Left ventricle myocardium inferior (tissue), 1 donor: ENCODE data around the gene REEP3. TPM values are rescaled to one million over a fixed set of nuclear protein-coding genes. Genes with fewer than 3 reads are reported as not detected.

Experiments
- DNase-seq: peaks from one replicate; pipeline ENCODE4 v3.0.0-alpha.2; 2020
- H3K27ac ChIP-seq: fragments of 200-600 bp; replicated peaks from 2 replicates; pipeline ENCODE4 v1.8.0; 2021
- H3K27me3 ChIP-seq: fragments of 200-600 bp; 2 replicates; pipeline ENCODE4 v1.8.0; 2021; ENCODE audit warnings: low read depth
- H3K36me3 ChIP-seq: fragments of 200-600 bp; 2 replicates; pipeline ENCODE4 v1.8.0; 2021
- H3K4me1 ChIP-seq: fragments of 200-600 bp; 2 replicates; pipeline ENCODE4 v1.8.0; 2021
- H3K4me3 ChIP-seq: fragments of 200-600 bp; 2 replicates; pipeline ENCODE4 v1.8.0; 2021; ENCODE audit warnings: mild to moderate bottlenecking, moderate library complexity
- H3K9me3 ChIP-seq: fragments of 200-600 bp; replicated peaks from 2 replicates; pipeline ENCODE4 v1.8.0; 2021
- intact Hi-C: fragments of 100-400 bp; cut with micrococcal nuclease; formaldehyde crosslinking; loops from one replicate; pipeline ENCODE4 v1.11.0; 2022
- total RNA-seq: library from RNA; stranded (reverse); fragmentation: NEBNext Ultra II Directional; extraction: Animal tissue kit (Norgen Biotek cat#: 25700); gene quantifications from one replicate; pipeline ENCODE4 v1.2.1, GENCODE V29; 2021
- TF ChIP-seq, protein P1 (sequence below): fragments of 200-600 bp; IDR thresholded peaks from 2 replicates; pipeline ENCODE4 v1.8.0; 2021; ENCODE audit warnings: antibody characterized with exemption, mild to moderate bottlenecking, borderline replicate concordance
- donor health status: DM: no; HTN: yes; CAD: no; lungs with severe emphysema.

Gene REEP3
- total RNA-seq, 1 donor from 2014 or later: 18.2 TPM

DNA sequence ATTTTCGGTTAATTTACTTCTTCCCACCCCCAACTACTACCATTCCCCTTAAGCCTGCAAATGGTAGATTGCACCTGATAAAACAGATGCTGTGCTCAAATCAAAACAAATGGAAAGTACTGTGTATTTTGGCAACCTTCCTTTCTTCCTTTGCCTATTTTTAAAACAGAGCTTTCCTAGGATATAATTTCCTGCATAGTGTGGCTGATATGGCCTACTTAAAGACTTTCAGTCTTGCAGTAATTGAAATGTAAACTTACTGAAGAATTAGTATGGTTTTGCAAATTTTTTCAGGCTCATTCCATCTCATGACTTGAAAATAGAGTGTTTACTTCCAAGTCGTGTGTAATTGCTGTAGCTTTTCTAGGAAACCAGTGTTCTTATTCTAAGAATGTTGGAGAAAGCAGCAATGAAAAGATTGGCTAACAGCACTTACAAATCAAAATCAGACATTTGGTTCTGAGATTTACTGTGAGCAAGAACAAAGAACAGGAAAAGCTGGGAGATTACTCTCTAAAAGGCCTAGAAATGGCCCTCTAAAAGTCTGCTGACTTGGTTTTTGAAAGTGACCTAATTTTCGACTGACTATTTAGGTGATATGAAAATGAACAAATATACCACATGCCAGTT lies 52.0 kb downstream of the REEP3 start:
- no peaks in the 10 kb centered on the region for H3K9me3 ChIP-seq
- TF ChIP-seq, protein P1, sequence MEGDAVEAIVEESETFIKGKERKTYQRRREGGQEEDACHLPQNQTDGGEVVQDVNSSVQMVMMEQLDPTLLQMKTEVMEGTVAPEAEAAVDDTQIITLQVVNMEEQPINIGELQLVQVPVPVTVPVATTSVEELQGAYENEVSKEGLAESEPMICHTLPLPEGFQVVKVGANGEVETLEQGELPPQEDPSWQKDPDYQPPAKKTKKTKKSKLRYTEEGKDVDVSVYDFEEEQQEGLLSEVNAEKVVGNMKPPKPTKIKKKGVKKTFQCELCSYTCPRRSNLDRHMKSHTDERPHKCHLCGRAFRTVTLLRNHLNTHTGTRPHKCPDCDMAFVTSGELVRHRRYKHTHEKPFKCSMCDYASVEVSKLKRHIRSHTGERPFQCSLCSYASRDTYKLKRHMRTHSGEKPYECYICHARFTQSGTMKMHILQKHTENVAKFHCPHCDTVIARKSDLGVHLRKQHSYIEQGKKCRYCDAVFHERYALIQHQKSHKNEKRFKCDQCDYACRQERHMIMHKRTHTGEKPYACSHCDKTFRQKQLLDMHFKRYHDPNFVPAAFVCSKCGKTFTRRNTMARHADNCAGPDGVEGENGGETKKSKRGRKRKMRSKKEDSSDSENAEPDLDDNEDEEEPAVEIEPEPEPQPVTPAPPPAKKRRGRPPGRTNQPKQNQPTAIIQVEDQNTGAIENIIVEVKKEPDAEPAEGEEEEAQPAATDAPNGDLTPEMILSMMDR: no peak
- no peak for DNase-seq
- intact Hi-C loops: no loop called here
- peaks cover 11% of the 10 kb centered on the region for H3K36me3 ChIP-seq
- peak overlapping the region; percentile 77 for H3K27ac ChIP-seq
- peak overlapping the region; percentile 7 for H3K4me3 ChIP-seq
- H3K4me1 ChIP-seq: peaks cover 55% of the 10 kb centered on the region
- H3K27me3 ChIP-seq: no peaks in the 10 kb centered on the region

DNA sequence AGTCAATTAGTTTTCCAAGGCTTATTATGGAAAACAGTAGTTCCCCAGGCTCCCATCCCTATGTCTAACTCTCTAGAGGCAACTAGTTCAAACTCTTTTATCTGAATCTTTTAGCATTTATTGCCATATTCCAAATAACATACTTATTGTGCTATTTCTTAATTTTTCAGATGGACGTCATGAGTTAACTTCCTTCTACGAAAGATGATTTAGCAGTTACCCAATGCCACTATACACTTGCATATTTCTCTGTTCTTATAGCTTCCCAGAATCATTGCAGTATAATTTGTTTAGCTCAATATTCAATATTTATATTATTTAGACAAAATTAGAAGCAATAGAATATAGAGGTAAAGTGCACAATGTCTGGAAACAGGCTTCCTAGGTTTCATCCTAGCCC lies 52.8 kb downstream of the REEP3 start:
- H3K4me3 ChIP-seq: no peak overlapping the region
- DNase-seq: no peak
- H3K36me3 ChIP-seq: peaks cover 11% of the 10 kb centered on the region
- H3K9me3 ChIP-seq: no peaks in the 10 kb centered on the region
- H3K4me1 ChIP-seq: peaks cover 55% of the 10 kb centered on the region
- H3K27me3 ChIP-seq: no peaks in the 10 kb centered on the region
- TF ChIP-seq, protein P1: no peak
- H3K27ac ChIP-seq: peak overlapping the region; percentile 77
- intact Hi-C loops: no loop called here

DNA sequence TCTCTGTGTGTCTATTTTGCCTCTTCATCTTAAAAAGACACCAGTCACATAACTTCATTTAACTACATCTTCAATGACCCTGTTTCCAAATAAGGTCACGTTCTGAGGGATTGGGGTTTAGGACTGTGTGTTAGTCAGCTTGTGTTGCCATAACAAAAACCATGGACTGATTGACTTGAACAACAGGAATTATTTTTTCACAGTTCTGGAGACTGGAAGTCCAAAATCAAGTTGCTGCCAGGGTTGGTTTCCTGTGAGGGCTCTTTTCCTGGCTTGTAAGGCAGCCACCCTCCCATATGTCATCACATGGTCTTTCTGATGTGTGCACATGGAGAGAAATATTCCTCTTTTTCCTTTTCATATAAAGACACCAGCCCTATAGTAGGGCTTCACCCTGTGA lies 55.3 kb downstream of the REEP3 start:
- H3K4me1 ChIP-seq: peaks cover 63% of the 10 kb centered on the region
- TF ChIP-seq, protein P1: no peak
- no peaks in the 10 kb centered on the region for H3K27me3 ChIP-seq
- DNase-seq: no peak
- no peaks in the 10 kb centered on the region for H3K9me3 ChIP-seq
- H3K27ac ChIP-seq: peak overlapping the region; percentile 77
- peaks cover 11% of the 10 kb centered on the region for H3K36me3 ChIP-seq
- no peak overlapping the region for H3K4me3 ChIP-seq
- intact Hi-C loops: no loop called here

DNA sequence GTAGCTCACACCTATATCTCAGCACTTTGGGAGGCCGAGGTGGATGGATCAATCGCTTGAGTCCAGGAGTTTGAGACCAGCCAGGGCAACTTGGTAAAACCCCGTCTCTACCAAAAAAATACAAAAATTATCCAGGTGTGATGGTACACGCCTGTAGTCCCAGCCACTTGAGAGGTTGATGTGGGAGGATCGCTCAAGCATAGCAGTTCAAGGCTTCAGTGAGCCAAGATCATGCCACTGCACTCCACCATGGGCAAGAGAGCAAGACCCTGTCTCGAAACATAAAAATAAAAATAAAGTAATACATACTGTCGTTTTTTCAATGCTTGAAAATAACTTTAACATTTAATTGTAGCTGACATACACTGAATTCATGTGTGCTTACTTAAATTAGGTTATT lies 57.3 kb downstream of the REEP3 start:
- Histone ChIP-seq H3K27ac (no peak overlapping the region), H3K9me3 (no peaks in the 10 kb centered on the region), H3K4me1 (peaks cover 46% of the 10 kb centered on the region), H3K4me3 (no peak overlapping the region), H3K27me3 (no peaks in the 10 kb centered on the region), H3K36me3 (peaks cover 11% of the 10 kb centered on the region)
- intact Hi-C loops: no loop called here
- no peak for DNase-seq
- TF ChIP-seq, protein P1: no peak

DNA sequence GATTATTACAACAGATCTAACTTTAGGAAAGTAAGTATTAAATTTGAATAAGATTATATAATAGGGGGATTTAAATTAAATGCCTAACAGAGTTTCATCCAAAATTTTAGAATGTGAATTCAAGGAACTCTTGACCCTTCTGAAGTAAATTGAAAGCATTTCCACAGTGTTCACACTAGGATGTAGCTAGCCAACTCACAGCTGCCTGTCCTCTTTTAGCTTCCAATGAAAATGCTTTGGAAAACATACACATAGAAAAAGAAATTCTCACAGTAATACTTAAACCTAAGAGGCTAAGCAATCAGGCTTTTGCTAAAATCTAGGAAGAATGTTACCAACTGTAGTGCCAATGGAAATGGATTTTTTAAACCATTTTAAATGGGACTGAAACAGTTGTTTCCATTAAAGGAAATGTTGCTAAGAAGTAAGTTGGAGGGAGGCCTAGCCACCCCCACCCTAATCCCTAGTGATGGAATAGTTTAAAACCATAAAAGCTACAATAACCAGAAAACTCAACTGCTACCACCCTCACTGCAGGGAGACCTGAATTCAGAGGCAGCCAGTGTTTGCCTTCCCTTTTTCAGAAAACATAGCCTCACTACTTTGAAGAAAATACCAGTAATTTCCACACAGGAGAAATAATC lies 58.3 kb downstream of the REEP3 start:
- no peaks in the 10 kb centered on the region for H3K27me3 ChIP-seq
- TF ChIP-seq, protein P1: no peak
- no peak overlapping the region for H3K4me3 ChIP-seq
- intact Hi-C loops: no loop called here
- H3K4me1 ChIP-seq: peaks cover 45% of the 10 kb centered on the region
- no peak overlapping the region for H3K27ac ChIP-seq
- H3K36me3 ChIP-seq: peaks cover 11% of the 10 kb centered on the region
- no peak for DNase-seq
- H3K9me3 ChIP-seq: no peaks in the 10 kb centered on the region
